Cardiac fibroblast (primary cell): Measurements from ENCODE around the gene ACVR1B.
"Not testable (repeated sequence)": the region's sequence is repeated elsewhere in the genome, so short reads cannot be mapped to it uniquely, and the experiment has no call there.

Experiments used
- DNase-seq, 2 donors: peaks; one replicate each; pipeline versions ENCODE4 v3.0.0 to v3.0.0-alpha.2; 2010; ENCODE audit warnings: low read depth in 2 of 2
- H3K4me3 ChIP-seq, 2 donors: replicated peaks in 1 of 2; 1 replicate in 1 of 2; 2 replicates in 1 of 2; pipeline ENCODE4 v1.5.1; 2011; ENCODE audit warnings: low read depth in 2 of 2, low read length in 2 of 2, mild to moderate bottlenecking in 2 of 2, moderate library complexity in 1 of 2
- CTCF ChIP-seq: IDR thresholded peaks from one replicate; pipeline ENCODE4 v1.5.1; 2011; ENCODE audit warnings: low read depth, mild to moderate bottlenecking, low read length, inconsistent platforms

The ACVR1B gene

DNA sequence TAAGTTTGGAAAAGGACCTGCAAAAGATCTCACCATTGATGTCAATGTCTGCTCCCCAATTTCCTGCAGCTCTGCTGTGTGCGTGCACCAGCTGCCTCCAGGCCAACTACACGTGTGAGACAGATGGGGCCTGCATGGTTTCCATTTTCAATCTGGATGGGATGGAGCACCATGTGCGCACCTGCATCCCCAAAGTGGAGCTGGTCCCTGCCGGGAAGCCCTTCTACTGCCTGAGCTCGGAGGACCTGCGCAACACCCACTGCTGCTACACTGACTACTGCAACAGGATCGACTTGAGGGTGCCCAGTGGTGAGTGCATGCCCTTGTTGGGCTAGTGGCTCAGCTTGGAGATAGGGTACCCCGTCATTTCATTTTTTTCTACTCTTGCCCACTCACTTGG lies 23.7 kb downstream of the ACVR1B start:
- TF ChIP-seq CTCF, result no peak
- no peak overlapping the region for H3K4me3 ChIP-seq

GRCh38 chr12:51976376-51977160 lies 25.1 kb downstream of the ACVR1B start:
- no peak for TF ChIP-seq CTCF
- DNase-seq, result peak; percentile 86 to 97
- H3K4me3 ChIP-seq, result no peak overlapping the region

More for the DNA sequence above, 23.7 kb downstream of the ACVR1B start:
- DNase-seq, result no peak

GRCh38 chr12:51977320-51977753 lies 25.8 kb downstream of the ACVR1B start:
- DNase-seq, result peak; percentile 56 to 88
- no peak overlapping the region for H3K4me3 ChIP-seq

DNA sequence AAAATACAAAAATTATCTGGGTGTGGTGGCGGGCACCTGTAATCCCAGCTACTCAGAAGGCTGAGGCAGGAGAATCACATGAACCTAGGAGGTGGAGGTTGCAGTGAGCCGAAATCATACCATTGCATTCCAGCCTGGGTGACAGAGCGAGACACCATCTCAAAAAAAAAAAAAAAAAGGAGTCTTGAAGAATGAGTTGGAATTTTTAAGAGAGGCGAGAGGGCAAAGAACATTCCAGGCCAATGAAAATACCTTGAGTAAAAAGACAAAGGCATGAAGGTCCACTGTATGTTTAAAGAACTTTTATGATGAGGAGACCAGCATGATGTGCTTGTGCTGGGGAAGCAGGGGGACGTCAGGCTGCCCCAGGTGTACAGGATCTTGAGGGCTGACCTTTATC lies 27.8 kb downstream of the ACVR1B start:
- DNase-seq, result peak; percentile 14 to 46
- H3K4me3 ChIP-seq, result not testable (repeated sequence)

More at GRCh38 chr12:51977320-51977753, 25.8 kb downstream of the ACVR1B start:
- no peak for TF ChIP-seq CTCF

DNA sequence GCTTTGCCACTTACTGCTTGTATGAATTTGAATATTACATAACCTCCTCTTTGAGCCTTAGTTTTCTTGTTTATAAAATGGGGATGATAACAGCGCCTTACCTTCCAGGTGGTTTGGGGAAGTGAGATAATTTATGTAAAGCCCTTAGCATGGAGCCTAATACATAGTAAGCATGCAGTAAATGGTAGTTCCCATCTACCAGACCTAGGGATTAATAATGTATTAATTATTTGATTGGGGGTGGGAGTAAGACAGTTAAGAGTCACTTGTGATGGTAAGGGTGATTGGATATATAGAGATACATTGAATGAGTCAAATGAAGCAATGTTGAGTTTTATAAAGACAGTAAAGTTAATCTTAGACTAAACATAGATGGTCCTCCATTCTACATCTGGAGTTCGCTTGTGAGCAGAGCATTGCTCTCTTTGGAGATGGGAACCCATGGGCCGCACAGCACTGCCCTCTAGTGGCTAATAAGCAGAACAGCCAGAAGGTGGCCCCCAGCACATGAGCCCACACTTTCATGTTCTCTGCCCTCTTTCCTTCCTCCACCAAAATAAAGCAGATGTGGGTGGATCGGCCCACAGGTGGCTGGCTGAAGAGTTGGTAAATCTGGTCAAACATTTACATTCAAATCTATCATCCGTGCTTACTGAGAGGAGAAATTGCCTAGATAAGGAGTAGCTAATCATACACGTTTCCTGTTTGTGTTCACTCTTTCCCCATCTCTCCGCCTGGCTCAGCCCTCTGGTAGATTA lies 28.7 kb downstream of the ACVR1B start:
- DNase-seq, result peak; percentile 77 to 81
- H3K4me3 ChIP-seq, result no peak overlapping the region
- TF ChIP-seq CTCF, result peak; percentile 93

DNA sequence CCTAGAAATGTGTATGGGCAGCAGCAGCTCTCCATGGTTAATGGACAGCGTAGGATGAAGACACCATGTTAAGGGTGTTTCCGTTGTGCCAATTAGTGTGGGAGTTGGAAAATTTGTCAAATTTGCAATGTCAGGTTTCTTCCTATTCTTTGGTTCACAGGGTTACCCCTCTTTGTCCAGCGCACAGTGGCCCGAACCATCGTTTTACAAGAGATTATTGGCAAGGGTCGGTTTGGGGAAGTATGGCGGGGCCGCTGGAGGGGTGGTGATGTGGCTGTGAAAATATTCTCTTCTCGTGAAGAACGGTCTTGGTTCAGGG lies 29.3 kb downstream of the ACVR1B start:
- TF ChIP-seq CTCF, result no peak
- DNase-seq, result no peak
- H3K4me3 ChIP-seq, result no peak overlapping the region

- H3K4me3 ChIP-seq, result no peak overlapping the region
- no peak for DNase-seq
- TF ChIP-seq CTCF, result no peak
Observed at GRCh38 chr12:51984657-51985056, 33.2 kb downstream of the ACVR1B start.
